Type B pancreatic cell (in vitro differentiated cells): ENCODE results near the gene ZNF821. TPM values are rescaled to one million over a fixed set of nuclear protein-coding genes. Genes with fewer than 3 reads are reported as not detected.

Experiments
- DNase-seq: peaks from one replicate; pipeline ENCODE4 v3.0.0; 2021; ENCODE audit warnings: mixed read lengths; ENCODE audit not compliant: unreplicated experiment; ENCODE audit errors: extremely low spot score
- H3K27ac Mint-ChIP-seq: 2 replicates; pipeline ENCODE4 v1.8.0; 2021; ENCODE audit warnings: mild to moderate bottlenecking, mixed read lengths
- H3K27me3 Mint-ChIP-seq: 2 replicates; pipeline ENCODE4 v1.8.0; 2021; ENCODE audit warnings: mixed read lengths
- H3K36me3 Mint-ChIP-seq: 2 replicates; pipeline ENCODE4 v1.8.0; 2021; ENCODE audit warnings: mixed read lengths
- H3K4me1 Mint-ChIP-seq: one replicate; pipeline ENCODE4 v1.8.0; 2021; ENCODE audit warnings: mixed read lengths; ENCODE audit not compliant: unreplicated experiment
- H3K4me3 Mint-ChIP-seq: 2 replicates; pipeline ENCODE4 v1.8.0; 2021; ENCODE audit warnings: mild to moderate bottlenecking, mixed read lengths
- H3K9me3 Mint-ChIP-seq: 2 replicates; pipeline ENCODE4 v1.8.0; 2021; ENCODE audit warnings: mixed read lengths
- total RNA-seq: library from RNA; stranded (reverse); gene quantifications from 2 replicates; pipeline ENCODE4 v1.2.1, GENCODE V29; 2021; ENCODE audit warnings: low replicate concordance
- TF ChIP-seq, protein P1 (sequence below): fragments of 200-600 bp; sonication (generic); conservative IDR thresholded peaks from 2 replicates; pipeline ENCODE4 v1.5.0; 2021; ENCODE audit warnings: antibody characterized with exemption, mild to moderate bottlenecking

ZNF821 gene
- total RNA-seq, 1 donor from 2014 or later, result 18.5 TPM

DNA sequence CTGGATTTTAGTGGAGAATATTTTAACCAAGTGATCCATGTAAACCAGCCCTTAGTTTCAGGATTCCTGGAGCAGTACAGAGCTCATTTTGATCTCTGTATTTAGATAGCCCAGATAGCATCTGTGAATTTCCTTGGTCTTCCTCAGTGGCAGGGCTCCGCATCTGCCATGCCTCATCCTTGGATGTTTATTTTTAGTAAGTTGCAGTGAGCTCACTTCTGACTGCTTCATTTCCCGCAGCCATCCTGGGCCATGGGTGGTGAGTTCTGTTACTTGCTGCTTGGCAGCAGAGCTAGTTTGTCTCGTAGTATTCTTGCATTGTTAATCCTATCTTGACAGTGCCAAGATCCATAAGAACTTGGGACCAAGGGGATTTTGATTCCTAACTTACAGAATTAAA is 45.1 kb upstream of the ZNF821 start:
- Mint-ChIP-seq H3K27ac (peak overlapping the region; percentile 55), H3K4me3 (no peak overlapping the region), H3K4me1 (peaks cover 15% of the 10 kb centered on the region), H3K27me3 (no peaks in the 10 kb centered on the region), H3K9me3 (no peaks in the 10 kb centered on the region), H3K36me3 (peaks cover 34% of the 10 kb centered on the region)
- DNase-seq, result no peak
- TF ChIP-seq, protein P1, sequence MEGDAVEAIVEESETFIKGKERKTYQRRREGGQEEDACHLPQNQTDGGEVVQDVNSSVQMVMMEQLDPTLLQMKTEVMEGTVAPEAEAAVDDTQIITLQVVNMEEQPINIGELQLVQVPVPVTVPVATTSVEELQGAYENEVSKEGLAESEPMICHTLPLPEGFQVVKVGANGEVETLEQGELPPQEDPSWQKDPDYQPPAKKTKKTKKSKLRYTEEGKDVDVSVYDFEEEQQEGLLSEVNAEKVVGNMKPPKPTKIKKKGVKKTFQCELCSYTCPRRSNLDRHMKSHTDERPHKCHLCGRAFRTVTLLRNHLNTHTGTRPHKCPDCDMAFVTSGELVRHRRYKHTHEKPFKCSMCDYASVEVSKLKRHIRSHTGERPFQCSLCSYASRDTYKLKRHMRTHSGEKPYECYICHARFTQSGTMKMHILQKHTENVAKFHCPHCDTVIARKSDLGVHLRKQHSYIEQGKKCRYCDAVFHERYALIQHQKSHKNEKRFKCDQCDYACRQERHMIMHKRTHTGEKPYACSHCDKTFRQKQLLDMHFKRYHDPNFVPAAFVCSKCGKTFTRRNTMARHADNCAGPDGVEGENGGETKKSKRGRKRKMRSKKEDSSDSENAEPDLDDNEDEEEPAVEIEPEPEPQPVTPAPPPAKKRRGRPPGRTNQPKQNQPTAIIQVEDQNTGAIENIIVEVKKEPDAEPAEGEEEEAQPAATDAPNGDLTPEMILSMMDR, result no peak

DNA sequence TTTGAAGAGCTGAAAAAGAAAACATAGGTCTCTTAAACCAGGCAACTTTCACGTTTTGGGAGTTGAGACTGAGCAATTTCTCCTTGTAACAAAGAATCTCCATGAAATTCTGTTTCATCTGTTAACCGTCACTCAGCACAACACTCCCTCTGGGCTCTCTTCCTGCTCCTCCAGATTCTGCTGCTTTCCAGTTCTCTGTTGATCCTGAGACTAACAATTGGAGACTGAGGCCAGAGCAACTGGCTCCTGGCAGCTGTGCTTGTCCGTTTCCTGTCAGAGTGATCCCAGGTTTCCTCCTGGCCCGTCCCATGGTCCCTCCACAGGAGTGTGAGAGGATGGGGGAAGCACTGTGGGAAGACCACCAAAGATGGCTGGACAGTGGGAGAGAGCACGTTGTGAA is 43.8 kb upstream of the ZNF821 start:
- Mint-ChIP-seq H3K27ac (peak overlapping the region; percentile 72), H3K36me3 (peaks cover 40% of the 10 kb centered on the region), H3K4me1 (peaks cover 15% of the 10 kb centered on the region), H3K27me3 (no peaks in the 10 kb centered on the region), H3K9me3 (no peaks in the 10 kb centered on the region), H3K4me3 (no peak overlapping the region)
- no peak for DNase-seq
- TF ChIP-seq, protein P1, result no peak

DNA sequence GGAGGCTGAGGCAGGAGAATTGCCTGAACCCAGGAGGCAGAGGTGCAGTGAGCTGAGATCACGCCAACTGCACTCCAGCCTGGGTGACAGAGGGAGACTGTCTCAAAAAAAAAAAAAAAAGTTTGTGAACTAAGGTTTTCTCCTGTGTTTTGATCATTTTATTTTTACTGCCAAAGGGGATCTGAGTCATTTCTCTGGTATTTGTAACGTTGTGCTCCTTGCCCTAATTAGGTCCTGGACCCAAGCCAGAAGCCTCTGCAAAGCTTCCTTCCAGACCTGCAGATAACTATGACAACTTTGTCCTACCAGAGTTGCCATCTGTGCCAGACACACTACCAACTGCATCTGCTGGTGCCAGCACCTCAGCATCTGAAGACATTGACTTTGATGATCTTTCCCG is 43.4 kb upstream of the ZNF821 start:
- TF ChIP-seq, protein P1, result no peak
- no peak for DNase-seq
- H3K4me1 Mint-ChIP-seq, result peaks cover 15% of the 10 kb centered on the region
- peaks cover 44% of the 10 kb centered on the region for H3K36me3 Mint-ChIP-seq
- H3K9me3 Mint-ChIP-seq, result no peaks in the 10 kb centered on the region
- H3K4me3 Mint-ChIP-seq, result peak overlapping the region; percentile 37
- no peaks in the 10 kb centered on the region for H3K27me3 Mint-ChIP-seq
- H3K27ac Mint-ChIP-seq, result peak overlapping the region; percentile 72

DNA sequence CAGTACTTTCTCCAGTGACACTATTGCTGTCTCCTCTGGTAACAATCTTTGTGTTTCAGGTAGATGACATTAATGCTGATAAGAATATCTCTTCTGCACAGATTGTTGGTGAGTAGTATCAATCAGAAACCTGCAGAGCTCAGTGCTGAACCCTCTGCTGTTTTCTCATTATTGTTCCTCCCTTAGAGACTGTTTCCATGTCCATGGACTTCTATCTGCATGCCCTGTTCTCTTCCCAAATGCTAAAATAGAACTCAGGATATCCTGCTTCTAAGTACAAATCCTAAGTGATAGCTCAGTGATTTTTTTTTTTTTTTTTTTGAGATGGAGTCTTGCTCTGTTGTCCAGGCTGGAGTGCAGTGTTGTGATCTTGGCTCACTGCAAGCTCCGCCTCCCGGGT is 40.7 kb upstream of the ZNF821 start:
- Mint-ChIP-seq H3K4me3 (no peak overlapping the region), H3K9me3 (no peaks in the 10 kb centered on the region), H3K27me3 (no peaks in the 10 kb centered on the region), H3K36me3 (peaks cover 59% of the 10 kb centered on the region), H3K27ac (no peak overlapping the region), H3K4me1 (peaks cover 15% of the 10 kb centered on the region)
- no peak for DNase-seq
- TF ChIP-seq, protein P1, result no peak

DNA sequence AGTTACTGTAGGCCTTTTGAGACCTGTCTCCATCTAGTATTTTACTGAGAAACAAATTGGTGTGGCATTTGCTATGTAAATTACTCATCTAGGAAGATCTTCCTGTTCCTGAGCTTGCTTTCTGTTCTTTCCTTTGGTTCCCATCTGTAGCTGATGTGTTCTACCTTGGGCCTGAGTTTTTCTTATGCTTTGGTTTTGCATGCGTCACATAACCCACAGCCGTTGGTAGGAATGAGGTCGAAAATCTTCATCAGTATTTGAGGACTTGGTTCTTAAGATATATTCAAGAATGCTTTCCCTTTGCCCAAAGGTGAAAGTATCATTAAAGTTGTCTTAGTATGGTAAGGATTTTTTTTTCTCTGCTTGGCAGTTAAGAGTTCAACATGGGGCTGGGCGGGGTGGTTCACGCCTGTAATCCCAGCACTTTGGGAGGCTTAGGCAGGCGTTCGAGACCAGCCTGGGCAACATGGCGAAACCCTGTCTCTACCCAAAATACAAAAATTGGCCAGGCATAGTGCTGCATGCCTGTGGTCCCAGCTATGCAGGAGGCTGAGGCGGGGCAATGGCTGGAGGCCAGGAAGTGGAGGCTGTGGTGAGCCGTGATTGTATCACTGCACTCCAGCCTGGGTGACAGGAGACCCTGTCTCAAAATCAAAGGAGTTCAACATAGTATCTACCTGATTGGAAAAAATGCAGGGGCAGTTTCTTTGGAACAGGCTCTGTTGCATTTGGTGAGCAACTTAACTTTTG is 40.1 kb upstream of the ZNF821 start:
- no peaks in the 10 kb centered on the region for H3K27me3 Mint-ChIP-seq
- DNase-seq, result no peak
- TF ChIP-seq, protein P1, result no peak
- H3K4me3 Mint-ChIP-seq, result no peak overlapping the region
- no peak overlapping the region for H3K27ac Mint-ChIP-seq
- no peaks in the 10 kb centered on the region for H3K9me3 Mint-ChIP-seq
- H3K4me1 Mint-ChIP-seq, result peaks cover 13% of the 10 kb centered on the region
- H3K36me3 Mint-ChIP-seq, result peaks cover 60% of the 10 kb centered on the region
